ENCODE data around the gene CYB561. TPM values are rescaled to one million over a fixed set of nuclear protein-coding genes. Genes with fewer than 3 reads are reported as not detected.

CYB561 gene
- total RNA-seq, 1 donor = 32.2 TPM

DNA sequence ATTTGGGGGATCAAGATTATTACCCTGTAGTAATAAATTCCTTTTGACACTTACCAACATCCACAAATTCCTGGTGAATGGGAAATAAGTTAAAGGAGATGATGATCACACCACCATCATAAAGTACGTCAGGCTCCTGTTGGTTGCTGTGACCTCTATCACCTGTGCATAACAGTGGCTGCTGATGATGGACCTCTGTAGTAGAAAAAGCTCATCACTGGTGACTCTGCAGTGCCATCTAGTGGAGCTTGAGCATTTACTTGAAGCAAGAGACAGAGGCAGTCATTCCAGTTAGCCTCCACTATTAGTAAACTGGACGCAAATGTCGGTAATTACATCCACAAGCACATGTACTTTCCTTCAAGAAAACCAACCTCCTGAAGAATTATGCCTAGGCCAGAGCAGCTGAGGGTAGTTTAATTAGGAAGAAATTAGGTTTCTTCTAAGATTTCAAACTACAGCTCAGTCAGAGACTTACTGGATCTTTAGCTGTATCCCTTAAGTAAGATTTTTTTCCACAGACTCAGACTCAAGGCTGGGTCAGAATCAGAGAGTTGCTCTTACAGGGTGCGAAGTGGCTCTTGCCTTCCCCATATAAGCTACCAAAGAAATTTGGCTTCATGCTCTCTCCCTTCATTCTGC lies 39.3 kb downstream of the CYB561 start:
- no peak overlapping the region for H3K4me2 ChIP-seq (ENCODE audit: insufficient read depth, low read length)
- H3K27me3 ChIP-seq (ENCODE audit: insufficient read depth, low read length) = no peaks in the 10 kb centered on the region
- H2AFZ ChIP-seq (ENCODE audit: low read length) = no peak overlapping the region
- TF ChIP-seq, protein P1, sequence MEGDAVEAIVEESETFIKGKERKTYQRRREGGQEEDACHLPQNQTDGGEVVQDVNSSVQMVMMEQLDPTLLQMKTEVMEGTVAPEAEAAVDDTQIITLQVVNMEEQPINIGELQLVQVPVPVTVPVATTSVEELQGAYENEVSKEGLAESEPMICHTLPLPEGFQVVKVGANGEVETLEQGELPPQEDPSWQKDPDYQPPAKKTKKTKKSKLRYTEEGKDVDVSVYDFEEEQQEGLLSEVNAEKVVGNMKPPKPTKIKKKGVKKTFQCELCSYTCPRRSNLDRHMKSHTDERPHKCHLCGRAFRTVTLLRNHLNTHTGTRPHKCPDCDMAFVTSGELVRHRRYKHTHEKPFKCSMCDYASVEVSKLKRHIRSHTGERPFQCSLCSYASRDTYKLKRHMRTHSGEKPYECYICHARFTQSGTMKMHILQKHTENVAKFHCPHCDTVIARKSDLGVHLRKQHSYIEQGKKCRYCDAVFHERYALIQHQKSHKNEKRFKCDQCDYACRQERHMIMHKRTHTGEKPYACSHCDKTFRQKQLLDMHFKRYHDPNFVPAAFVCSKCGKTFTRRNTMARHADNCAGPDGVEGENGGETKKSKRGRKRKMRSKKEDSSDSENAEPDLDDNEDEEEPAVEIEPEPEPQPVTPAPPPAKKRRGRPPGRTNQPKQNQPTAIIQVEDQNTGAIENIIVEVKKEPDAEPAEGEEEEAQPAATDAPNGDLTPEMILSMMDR (IDR thresholded peaks at IDR 0.05; ENCODE audit: extremely low read depth, low read depth, low read length) = peak; percentile 92
- peak overlapping the region; percentile 77 for H3K27ac ChIP-seq (ENCODE audit: low read depth, low read length)
- peaks cover 38% of the 10 kb centered on the region for H3K36me3 ChIP-seq (ENCODE audit: insufficient read depth, low read length)
- H4K20me1 ChIP-seq (ENCODE audit: insufficient read depth, low read length) = no peaks in the 10 kb centered on the region
- H3K79me2 ChIP-seq (ENCODE audit: insufficient read depth, low read length) = no peaks in the 10 kb centered on the region
- H3K4me1 ChIP-seq (ENCODE audit: insufficient read depth, low read length) = peaks cover 8% of the 10 kb centered on the region
- DNase-seq (ENCODE audit: insufficient read length, low spot score, missing footprints) = peak; percentile 80
- no peaks in the 10 kb centered on the region for H3K9me3 ChIP-seq (ENCODE audit: low read depth, low read length)
- H3K4me3 ChIP-seq (ENCODE audit: insufficient read depth, low read length) = no peak overlapping the region

GRCh38 chr17:63405741-63406261 lies 40.3 kb downstream of the CYB561 start:
- Histone ChIP-seq H3K9me3 (ENCODE audit: low read depth, low read length) (no peaks in the 10 kb centered on the region), H3K27ac (ENCODE audit: low read depth, low read length) (peak overlapping the region; percentile 77)

DNA sequence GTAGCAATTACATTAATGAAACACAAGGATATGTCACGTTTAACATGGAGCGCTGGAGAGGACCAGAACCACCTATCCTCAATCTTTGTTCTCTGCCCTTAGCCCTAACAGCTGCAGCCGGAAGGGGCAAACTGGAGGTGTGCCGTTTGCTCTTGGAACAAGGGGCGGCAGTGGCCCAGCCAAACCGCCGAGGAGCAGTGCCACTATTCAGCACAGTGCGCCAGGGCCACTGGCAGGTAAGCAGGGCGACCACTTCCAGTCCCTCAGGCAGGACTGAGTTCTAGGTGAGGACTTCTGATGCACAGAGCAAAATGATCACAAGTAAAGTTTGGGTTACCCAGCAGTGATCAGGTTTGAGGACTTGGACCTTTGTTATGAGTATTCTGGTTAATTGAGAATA lies 41.1 kb downstream of the CYB561 start:
- no peak overlapping the region for H3K4me3 ChIP-seq (ENCODE audit: insufficient read depth, low read length)
- H3K27ac ChIP-seq (ENCODE audit: low read depth, low read length) = no peak overlapping the region
- H3K4me2 ChIP-seq (ENCODE audit: insufficient read depth, low read length) = no peak overlapping the region
- H3K36me3 ChIP-seq (ENCODE audit: insufficient read depth, low read length) = peaks cover 39% of the 10 kb centered on the region
- no peak overlapping the region for H2AFZ ChIP-seq (ENCODE audit: low read length)
- H3K79me2 ChIP-seq (ENCODE audit: insufficient read depth, low read length) = no peaks in the 10 kb centered on the region
- H3K9me3 ChIP-seq (ENCODE audit: low read depth, low read length) = no peaks in the 10 kb centered on the region
- TF ChIP-seq, protein P1 (IDR thresholded peaks at IDR 0.05; ENCODE audit: extremely low read depth, low read depth, low read length) = no peak
- no peaks in the 10 kb centered on the region for H3K27me3 ChIP-seq (ENCODE audit: insufficient read depth, low read length)
- peaks cover 9% of the 10 kb centered on the region for H3K4me1 ChIP-seq (ENCODE audit: insufficient read depth, low read length)
- no peak for DNase-seq (ENCODE audit: insufficient read length, low spot score, missing footprints)
- no peaks in the 10 kb centered on the region for H4K20me1 ChIP-seq (ENCODE audit: insufficient read depth, low read length)

More at GRCh38 chr17:63405741-63406261, 40.3 kb downstream of the CYB561 start:
- Histone ChIP-seq H3K27me3 (ENCODE audit: insufficient read depth, low read length) (no peaks in the 10 kb centered on the region), H3K4me2 (ENCODE audit: insufficient read depth, low read length) (no peak overlapping the region), H3K36me3 (ENCODE audit: insufficient read depth, low read length) (peaks cover 39% of the 10 kb centered on the region), H3K79me2 (ENCODE audit: insufficient read depth, low read length) (no peaks in the 10 kb centered on the region), H2AFZ (ENCODE audit: low read length) (no peak overlapping the region), H4K20me1 (ENCODE audit: insufficient read depth, low read length) (no peaks in the 10 kb centered on the region), H3K4me1 (ENCODE audit: insufficient read depth, low read length) (peaks cover 8% of the 10 kb centered on the region), H3K4me3 (ENCODE audit: insufficient read depth, low read length) (no peak overlapping the region)
- DNase-seq (ENCODE audit: insufficient read length, low spot score, missing footprints) = no peak
- TF ChIP-seq, protein P1 (IDR thresholded peaks at IDR 0.05; ENCODE audit: extremely low read depth, low read depth, low read length) = peak; percentile 76

GRCh38 chr17:63402431-63403212 lies 43.5 kb downstream of the CYB561 start:
- Histone ChIP-seq H3K4me2 (ENCODE audit: insufficient read depth, low read length) (no peak overlapping the region), H4K20me1 (ENCODE audit: insufficient read depth, low read length) (no peaks in the 10 kb centered on the region), H3K27me3 (ENCODE audit: insufficient read depth, low read length) (no peaks in the 10 kb centered on the region), H3K79me2 (ENCODE audit: insufficient read depth, low read length) (no peaks in the 10 kb centered on the region), H3K9me3 (ENCODE audit: low read depth, low read length) (no peaks in the 10 kb centered on the region), H3K27ac (ENCODE audit: low read depth, low read length) (no peak overlapping the region), H3K4me3 (ENCODE audit: insufficient read depth, low read length) (no peak overlapping the region), H2AFZ (ENCODE audit: low read length) (no peak overlapping the region), H3K4me1 (ENCODE audit: insufficient read depth, low read length) (peaks cover 25% of the 10 kb centered on the region), H3K36me3 (ENCODE audit: insufficient read depth, low read length) (peaks cover 21% of the 10 kb centered on the region)
- TF ChIP-seq, protein P1 (IDR thresholded peaks at IDR 0.05; ENCODE audit: extremely low read depth, low read depth, low read length) = no peak
- no peak for DNase-seq (ENCODE audit: insufficient read length, low spot score, missing footprints)
